SJSA1 (cell line): Measurements from ENCODE around the gene TSSK2. TPM values are rescaled to one million over a fixed set of nuclear protein-coding genes. Genes with fewer than 3 reads are reported as not detected.
"Not testable (repeated sequence)": the region's sequence is repeated elsewhere in the genome, so short reads cannot be mapped to it uniquely, and the experiment has no call there.

Source experiments
- DNase-seq, 2 experiments: peaks; one replicate each; pipeline ENCODE4 v3.0.0-alpha.2; 2015 to 2020; ENCODE audit warnings: low spot score in 2 of 2, low read depth in 1 of 2
- H3K27ac ChIP-seq: fragments of 250-450 bp; sonication (Bioruptor Pico); 2 replicates; pipeline ENCODE4 v1.5.1; 2020; ENCODE audit warnings: mild to moderate bottlenecking, moderate library complexity
- H3K27me3 ChIP-seq: fragments of 250-450 bp; sonication (Bioruptor Pico); replicated peaks from 2 replicates; pipeline ENCODE4 v1.5.1; 2020; ENCODE audit warnings: mild to moderate bottlenecking, moderate library complexity
- H3K36me3 ChIP-seq: fragments of 250-450 bp; sonication (Bioruptor Pico); 2 replicates; pipeline ENCODE4 v1.5.1; 2020; ENCODE audit warnings: mild to moderate bottlenecking
- H3K4me1 ChIP-seq: fragments of 250-450 bp; sonication (Bioruptor Pico); replicated peaks from 2 replicates; pipeline ENCODE4 v1.6.1; 2021; ENCODE audit warnings: mild to moderate bottlenecking
- H3K4me3 ChIP-seq: fragments of 250-450 bp; sonication (Bioruptor Pico); 2 replicates; pipeline ENCODE4 v1.5.1; 2020; ENCODE audit warnings: mild to moderate bottlenecking
- H3K9me3 ChIP-seq: fragments of 250-450 bp; sonication (Bioruptor Pico); replicated peaks from 2 replicates; pipeline ENCODE4 v1.5.1; 2020; ENCODE audit warnings: mild to moderate bottlenecking
- total RNA-seq: library from RNA; depleted of rRNA; stranded (reverse); fragments of >200 nt; shearing (Covaris generic); gene quantifications from 2 replicates; pipeline ENCODE4 v1.2.3, GENCODE V29; 2014

TSSK2 gene
- total RNA-seq, 1 experiment from 2014 or later = not detected

- DNase-seq = no peak
- Histone ChIP-seq H3K27me3 (peaks cover 68% of the 10 kb centered on the region), H3K9me3 (no peaks in the 10 kb centered on the region), H3K4me3 (no peak overlapping the region; the same call in 1 of the 2 replicates), H3K4me1 (peaks cover 10% of the 10 kb centered on the region), H3K27ac (no peak overlapping the region), H3K36me3 (no peaks in the 10 kb centered on the region)
Observed at GRCh38 chr22:19149047-19149883, 18.2 kb downstream of the TSSK2 start.

GRCh38 chr22:19149991-19150390 is 18.9 kb downstream of the TSSK2 start, which contains the start of gene GSC2:
TSS of gene GSC2 (minus strand) at chr22:19150292. CDS start at chr22:19150283, 9 bp downstream.
- Histone ChIP-seq H3K36me3 (no peaks in the 10 kb centered on the region), H3K4me1 (peaks cover 10% of the 10 kb centered on the region), H3K27me3 (peaks cover 71% of the 10 kb centered on the region), H3K4me3 (no peak within 1 kb of the TSS; the same call in 1 of the 2 replicates), H3K9me3 (no peaks in the 10 kb centered on the region), H3K27ac (no peak within 1 kb of the TSS)
- no peak for DNase-seq

- H3K27ac ChIP-seq = no peak overlapping the region
- no peak for DNase-seq
- H3K27me3 ChIP-seq = peaks cover 72% of the 10 kb centered on the region
- H3K4me3 ChIP-seq = no peak overlapping the region
- no peaks in the 10 kb centered on the region for H3K36me3 ChIP-seq
- H3K9me3 ChIP-seq = no peaks in the 10 kb centered on the region
- H3K4me1 ChIP-seq = peaks cover 10% of the 10 kb centered on the region
Observed at GRCh38 chr22:19150482-19151328, 19.6 kb downstream of the TSSK2 start.

GRCh38 chr22:19151329-19152191 is 20.5 kb downstream of the TSSK2 start:
- Histone ChIP-seq H3K36me3 (no peaks in the 10 kb centered on the region), H3K4me3 (no peak overlapping the region), H3K27ac (no peak overlapping the region), H3K4me1 (peaks cover 10% of the 10 kb centered on the region), H3K27me3 (peaks cover 66% of the 10 kb centered on the region), H3K9me3 (no peaks in the 10 kb centered on the region)
- no peak for DNase-seq

- no peak overlapping the region for H3K4me3 ChIP-seq
- no peak overlapping the region for H3K27ac ChIP-seq
- no peaks in the 10 kb centered on the region for H3K9me3 ChIP-seq
- H3K36me3 ChIP-seq = no peaks in the 10 kb centered on the region
- no peak for DNase-seq
- H3K27me3 ChIP-seq = peaks cover 60% of the 10 kb centered on the region
- H3K4me1 ChIP-seq = peaks cover 10% of the 10 kb centered on the region
Observed at GRCh38 chr22:19152942-19153883, 22.1 kb downstream of the TSSK2 start.

- H3K27ac ChIP-seq, H3K4me3 ChIP-seq: not testable (repeated sequence)
Observed at GRCh38 chr22:19156109-19156508, 25.0 kb downstream of the TSSK2 start.

GRCh38 chr22:19158649-19159048 is 27.5 kb downstream of the TSSK2 start:
- H3K9me3 ChIP-seq, H3K36me3 ChIP-seq, H3K27ac ChIP-seq, DNase-seq, H3K4me3 ChIP-seq, H3K4me1 ChIP-seq: not testable (repeated sequence)
- peaks cover 13% of the 10 kb centered on the region for H3K27me3 ChIP-seq

More at GRCh38 chr22:19156109-19156508, 25.0 kb downstream of the TSSK2 start:
- DNase-seq, H3K36me3 ChIP-seq, H3K4me1 ChIP-seq, H3K9me3 ChIP-seq: not testable (repeated sequence)
- peaks cover 36% of the 10 kb centered on the region for H3K27me3 ChIP-seq

GRCh38 chr22:19164425-19164824 is 33.3 kb downstream of the TSSK2 start:
- DNase-seq = no peak
- Histone ChIP-seq H3K9me3 (peaks cover 3% of the 10 kb centered on the region), H3K27me3 (peaks cover 27% of the 10 kb centered on the region), H3K36me3 (no peaks in the 10 kb centered on the region), H3K27ac (no peak overlapping the region), H3K4me1 (no peaks in the 10 kb centered on the region), H3K4me3 (no peak overlapping the region)

GRCh38 chr22:19166421-19166820 is 35.3 kb downstream of the TSSK2 start:
- no peak overlapping the region for H3K27ac ChIP-seq
- peaks cover 33% of the 10 kb centered on the region for H3K27me3 ChIP-seq
- no peak overlapping the region for H3K4me3 ChIP-seq
- H3K9me3 ChIP-seq = peaks cover 3% of the 10 kb centered on the region
- no peak for DNase-seq
- H3K4me1 ChIP-seq = peaks cover 11% of the 10 kb centered on the region
- peaks cover 3% of the 10 kb centered on the region; the same call in 1 of the 2 replicates for H3K36me3 ChIP-seq

GRCh38 chr22:19167106-19167869 is 36.2 kb downstream of the TSSK2 start:
- DNase-seq = no peak
- Histone ChIP-seq H3K36me3 (peaks cover 7% of the 10 kb centered on the region; the same call in 1 of the 2 replicates), H3K27ac (no peak overlapping the region), H3K4me1 (peaks cover 13% of the 10 kb centered on the region), H3K9me3 (peaks cover 3% of the 10 kb centered on the region), H3K4me3 (no peak overlapping the region), H3K27me3 (peaks cover 33% of the 10 kb centered on the region)

GRCh38 chr22:19168088-19168890 is 37.2 kb downstream of the TSSK2 start:
- H3K36me3 ChIP-seq = peaks cover 12% of the 10 kb centered on the region; the same call in 1 of the 2 replicates
- peaks cover 3% of the 10 kb centered on the region for H3K9me3 ChIP-seq
- no peak overlapping the region for H3K4me3 ChIP-seq
- no peak overlapping the region for H3K27ac ChIP-seq
- peaks cover 23% of the 10 kb centered on the region for H3K4me1 ChIP-seq
- peaks cover 33% of the 10 kb centered on the region for H3K27me3 ChIP-seq
- DNase-seq = no peak
